ENCODE results near the gene NKX2-8.

NKX2-8 gene

GRCh38 chr14:36582011-36582873 lies at the start of gene NKX2-8:
Gene NKX2-8 (minus strand): TSS chr14:36582614. CDS start chr14:36582389, 225 bp downstream.
- no peak for DNase-seq

- no peak for DNase-seq
Measured at GRCh38 chr14:36627981-36628380, 45.6 kb upstream of the NKX2-8 start.

- DNase-seq, result no peak
Measured at GRCh38 chr14:36626151-36626550, 43.7 kb upstream of the NKX2-8 start.

GRCh38 chr14:36625436-36625835 lies 43.0 kb upstream of the NKX2-8 start:
- no peak for DNase-seq

- no peak for DNase-seq
Measured at GRCh38 chr14:36625014-36625413, 42.6 kb upstream of the NKX2-8 start.

- DNase-seq, result no peak
Measured at GRCh38 chr14:36619853-36620252, 37.4 kb upstream of the NKX2-8 start.

- DNase-seq, result no peak
Measured at GRCh38 chr14:36619131-36619530, 36.7 kb upstream of the NKX2-8 start.

- DNase-seq, result no peak
Measured at GRCh38 chr14:36618641-36619040, 36.2 kb upstream of the NKX2-8 start.

- no peak for DNase-seq
Measured at GRCh38 chr14:36617824-36618223, 35.4 kb upstream of the NKX2-8 start.

- DNase-seq, result no peak
Measured at GRCh38 chr14:36605506-36605857, 23.1 kb upstream of the NKX2-8 start.

GRCh38 chr14:36604757-36605505 lies 22.5 kb upstream of the NKX2-8 start:
- no peak for DNase-seq

- DNase-seq, result no peak
Measured at GRCh38 chr14:36600431-36600830, 18.0 kb upstream of the NKX2-8 start.

- DNase-seq, result no peak
Measured at GRCh38 chr14:36591482-36591881, 9.1 kb upstream of the NKX2-8 start.

GRCh38 chr14:36588788-36589187 lies 6.4 kb upstream of the NKX2-8 start:
- no peak for DNase-seq

GRCh38 chr14:36588119-36588518 lies 5.7 kb upstream of the NKX2-8 start:
- no peak for DNase-seq

GRCh38 chr14:36585100-36585499 lies 2.7 kb upstream of the NKX2-8 start:
- no peak for DNase-seq

- no peak for DNase-seq
Measured at GRCh38 chr14:36583893-36584811, 1.7 kb upstream of the NKX2-8 start.

- DNase-seq, result no peak
Measured at GRCh38 chr14:36583242-36583892, 953 bp upstream of the NKX2-8 start.

GRCh38 chr14:36582874-36583241 lies 444 bp upstream of the NKX2-8 start:
- DNase-seq, result no peak

GRCh38 chr14:36580856-36581831 lies 1.3 kb downstream of the NKX2-8 start:
- no peak for DNase-seq

- no peak for DNase-seq
Measured at GRCh38 chr14:36580141-36580855, 2.1 kb downstream of the NKX2-8 start.
